BJ (cell line): ENCODE results near the gene NRIP2. TPM values are rescaled to one million over a fixed set of nuclear protein-coding genes. Genes with fewer than 3 reads are reported as not detected.
A peak's percentile ranks its signal among the peaks of the same experiment; 100 is the strongest.

Experiments
- CTCF ChIA-PET: fragments of 350-600 bp; formaldehyde crosslinking; extraction: SDS; loops from one replicate; lab custom pipeline; 2021; ENCODE audit warnings: antibody characterized with exemption, inconsistent platforms; lab: Yijun Ruan, JAX
- POLR2A ChIA-PET: fragments of 300-600 bp; sonication (Branson Sonifier 250); formaldehyde crosslinking; extraction: SDS; loops from one replicate; lab custom pipeline; 2021; ENCODE audit warnings: antibody characterized with exemption; lab: Charles Lee
- DNase-seq: peaks from one replicate; pipeline ENCODE4 v3.0.0-alpha.2; 2011; ENCODE audit warnings: low read depth
- H3K27me3 ChIP-seq: 2 replicates; pipeline ENCODE4 v1.6.0; 2011; ENCODE audit warnings: low read length; ENCODE audit not compliant: control insufficient read depth, insufficient read depth
- H3K36me3 ChIP-seq: 2 replicates; pipeline ENCODE4 v1.5.1; 2011; ENCODE audit warnings: low read length; ENCODE audit not compliant: control insufficient read depth, insufficient read depth
- H3K4me3 ChIP-seq: 2 replicates; pipeline ENCODE4 v1.5.1; 2011; ENCODE audit warnings: low read depth, mild to moderate bottlenecking, control low read depth, low read length
- CTCF ChIP-seq: IDR thresholded peaks from 2 replicates; pipeline ENCODE4 v1.5.1; 2011; ENCODE audit warnings: low read depth, mild to moderate bottlenecking, control low read depth, inconsistent platforms, low read length, moderate library complexity; ENCODE audit not compliant: insufficient read depth
- polyA plus RNA-seq: library from polyadenylated mRNA; depleted of rRNA; stranded (reverse); fragments of >200 nt; gene quantifications from 2 replicates; pipeline ENCODE4 v1.2.3, GENCODE V29; 2011

The NRIP2 gene
- polyA plus RNA-seq, 1 experiment: not detected

- no peak for TF ChIP-seq CTCF
- ChIA-PET CTCF (interaction anchor here (0.7 to 1.8 kb wide), 5 partner anchors 10 to 60 kb away, joined by 3 to 4 read pairs (median 3); partner anchors contain the start of gene ITFG2), POLR2A (no interaction called here)
- no peak overlapping the region for H3K4me3 ChIP-seq
- DNase-seq: no peak
- H3K36me3 ChIP-seq: peaks cover 24% of the 10 kb centered on the region
- H3K27me3 ChIP-seq: no peaks in the 10 kb centered on the region
Observed at GRCh38 chr12:2800046-2800570, 34.7 kb downstream of the NRIP2 start.

GRCh38 chr12:2797721-2798418 is 37.0 kb downstream of the NRIP2 start:
- peak; percentile 22; the same call in 1 of the 2 replicates for TF ChIP-seq CTCF
- DNase-seq: no peak
- ChIA-PET CTCF (interaction anchor here (0.6 to 2.4 kb wide), 3 partner anchors 14 to 16 kb away, joined by 4 to 17 read pairs (median 5); partner anchors contain the start of gene ITFG2), POLR2A (no interaction called here)
- Histone ChIP-seq H3K27me3 (no peaks in the 10 kb centered on the region), H3K36me3 (peaks cover 22% of the 10 kb centered on the region), H3K4me3 (no peak overlapping the region)

GRCh38 chr12:2796187-2796666 is 38.6 kb downstream of the NRIP2 start:
- CTCF ChIA-PET: interaction anchor here (0.5 to 2.4 kb wide), 7 partner anchors 11 to 838 kb away, joined by 3 to 17 read pairs (median 3); partner anchors contain the start of genes ITFG2 and NRIP2
- POLR2A ChIA-PET: interaction anchor here (0.5 kb wide), 1 partner anchor 1369 kb away, joined by 3 read pairs; no protein-coding TSS in a partner anchor
- TF ChIP-seq CTCF: no peak
- Histone ChIP-seq H3K36me3 (peaks cover 20% of the 10 kb centered on the region), H3K4me3 (peak overlapping the region; percentile 65), H3K27me3 (no peaks in the 10 kb centered on the region)
- DNase-seq: no peak

GRCh38 chr12:2795291-2796186 is 39.3 kb downstream of the NRIP2 start:
- DNase-seq: no peak
- peaks cover 16% of the 10 kb centered on the region for H3K36me3 ChIP-seq
- ChIA-PET POLR2A (interaction anchor here (0.5 kb wide), 1 partner anchor 1370 kb away, joined by 3 read pairs; no protein-coding TSS in a partner anchor), CTCF (interaction anchor here (0.5 to 2.4 kb wide), 7 partner anchors 10 to 837 kb away, joined by 3 to 17 read pairs (median 3); partner anchors contain the start of genes ITFG2 and NRIP2)
- H3K27me3 ChIP-seq: no peaks in the 10 kb centered on the region
- peak overlapping the region; percentile 65 for H3K4me3 ChIP-seq
- no peak for TF ChIP-seq CTCF
